H9 (cell line): ENCODE results near the gene FBXL16. TPM values are rescaled to one million over a fixed set of nuclear protein-coding genes. Genes with fewer than 3 reads are reported as not detected.

Source experiments
- DNase-seq: peaks from one replicate; pipeline ENCODE4 v3.0.0-alpha.2; 2017
- H2AFZ ChIP-seq: one replicate; pipeline ENCODE4 v1.6.1; 2013; ENCODE audit warnings: mild to moderate bottlenecking, low read length, control low read depth, moderate library complexity
- H2AK5ac ChIP-seq: 2 replicates; pipeline ENCODE4 v1.6.1; 2013; ENCODE audit warnings: low read length, control low read depth, mixed read lengths; ENCODE audit not compliant: insufficient read length
- H2BK120ac ChIP-seq: one replicate; pipeline ENCODE4 v1.6.1; 2013; ENCODE audit warnings: low read depth, mild to moderate bottlenecking, low read length, control low read depth, inconsistent platforms; ENCODE audit not compliant: poor library complexity, severe bottlenecking
- H2BK12ac ChIP-seq: 2 replicates; pipeline ENCODE4 v1.6.1; 2013; ENCODE audit warnings: low read length, control low read depth, mixed read lengths, low read depth; ENCODE audit not compliant: insufficient read length
- H2BK15ac ChIP-seq: 2 replicates; pipeline ENCODE4 v1.6.1; 2013; ENCODE audit warnings: low read depth, low read length, control low read depth
- H2BK20ac ChIP-seq: one replicate; pipeline ENCODE4 v1.6.1; 2013; ENCODE audit warnings: low read depth, mild to moderate bottlenecking, low read length, control low read depth, inconsistent platforms; ENCODE audit not compliant: poor library complexity, severe bottlenecking
- H2BK5ac ChIP-seq: 2 replicates; pipeline ENCODE4 v1.6.1; 2013; ENCODE audit warnings: low read length, control low read depth, mixed read lengths; ENCODE audit not compliant: insufficient read length
- H3K14ac ChIP-seq: 2 replicates; pipeline ENCODE4 v1.6.1; 2013; ENCODE audit warnings: low read length, control low read depth; ENCODE audit not compliant: insufficient read depth
- H3K18ac ChIP-seq: 2 replicates; pipeline ENCODE4 v1.6.1; 2013; ENCODE audit warnings: low read depth, mild to moderate bottlenecking, mixed read lengths, low read length, control low read depth; ENCODE audit not compliant: insufficient read length
- H3K23ac ChIP-seq: 2 replicates; pipeline ENCODE4 v1.6.1; 2013; ENCODE audit warnings: low read length, control low read depth, mixed read lengths, low read depth; ENCODE audit not compliant: insufficient read length
- H3K23me2 ChIP-seq: 2 replicates; pipeline ENCODE4 v1.6.1; 2013; ENCODE audit warnings: low read depth, mild to moderate bottlenecking, mixed read lengths, low read length, control low read depth; ENCODE audit not compliant: insufficient read length, poor library complexity, severe bottlenecking
- H3K27ac ChIP-seq: 2 replicates; pipeline ENCODE4 v1.5.1; 2013; ENCODE audit warnings: low read length, control low read depth, mixed read lengths, low read depth; ENCODE audit not compliant: insufficient read length
- H3K27me3 ChIP-seq: 2 replicates; pipeline ENCODE4 v1.6.1; 2013; ENCODE audit warnings: low read length, control low read depth, inconsistent platforms; ENCODE audit not compliant: insufficient read depth
- H3K4ac ChIP-seq: 2 replicates; pipeline ENCODE4 v1.6.1; 2013; ENCODE audit warnings: low read depth, mild to moderate bottlenecking, control low read depth, inconsistent platforms, low read length, moderate library complexity
- H3K4me1 ChIP-seq: 2 replicates; pipeline ENCODE4 v1.6.1; 2013; ENCODE audit warnings: low read length, control low read depth, inconsistent platforms; ENCODE audit not compliant: insufficient read depth
- H3K4me2 ChIP-seq: 2 replicates; pipeline ENCODE4 v1.6.1; 2013; ENCODE audit warnings: low read length, control low read depth, mixed read lengths; ENCODE audit not compliant: insufficient read length, insufficient read depth
- H3K56ac ChIP-seq: 2 replicates; pipeline ENCODE4 v1.6.1; 2013; ENCODE audit warnings: low read depth, mild to moderate bottlenecking, mixed read lengths, low read length, control low read depth; ENCODE audit not compliant: insufficient read length
- H3K79me1 ChIP-seq: 2 replicates; pipeline ENCODE4 v1.6.1; 2013; ENCODE audit warnings: low read depth, mild to moderate bottlenecking, moderate library complexity, low read length, control low read depth, inconsistent platforms; ENCODE audit not compliant: insufficient read depth, poor library complexity, severe bottlenecking
- H3K79me2 ChIP-seq: 2 replicates; pipeline ENCODE4 v1.6.1; 2013; ENCODE audit warnings: low read length, control low read depth, inconsistent platforms; ENCODE audit not compliant: insufficient read depth
- H3K9ac ChIP-seq: 2 replicates; pipeline ENCODE4 v1.6.1; 2013; ENCODE audit warnings: low read length, control low read depth, mixed read lengths; ENCODE audit not compliant: insufficient read length; ENCODE audit errors: extremely low read depth
- H3K9me3 ChIP-seq: one replicate; pipeline ENCODE4 v1.6.1; 2013; ENCODE audit warnings: low read depth, low read length, inconsistent platforms; ENCODE audit not compliant: control insufficient read depth
- H3T11ph ChIP-seq: one replicate; pipeline ENCODE4 v1.6.1; 2013; ENCODE audit warnings: mild to moderate bottlenecking, low read length, control low read depth, inconsistent platforms
- H4K20me1 ChIP-seq: one replicate; pipeline ENCODE4 v1.6.1; 2013; ENCODE audit not compliant: control insufficient read depth, insufficient read length, insufficient read depth
- H4K5ac ChIP-seq: 2 replicates; pipeline ENCODE4 v1.6.1; 2013; ENCODE audit warnings: low read depth, mild to moderate bottlenecking, mixed read lengths, low read length, control low read depth; ENCODE audit not compliant: insufficient read length
- H4K8ac ChIP-seq: replicated peaks from 2 replicates; pipeline ENCODE4 v1.6.1; 2013; ENCODE audit warnings: low read length, control low read depth, mixed read lengths, low read depth; ENCODE audit not compliant: insufficient read length
- H4K91ac ChIP-seq: 2 replicates; pipeline ENCODE4 v1.6.1; 2013; ENCODE audit warnings: low read depth, mild to moderate bottlenecking, moderate library complexity, mixed read lengths, low read length, control low read depth; ENCODE audit not compliant: insufficient read length
- H3K27ac Mint-ChIP-seq, 3 experiments: 2 replicates in 2 of 3; 3 replicates in 1 of 3; pipeline ENCODE4 v1.8.0; 2020 to 2021; ENCODE audit warnings: mixed read lengths in 3 of 3, mild to moderate bottlenecking in 1 of 3, moderate library complexity in 1 of 3
- H3K27me3 Mint-ChIP-seq: 2 replicates; pipeline ENCODE4 v1.8.0; 2021; ENCODE audit warnings: low read depth, mild to moderate bottlenecking, moderate library complexity, mixed read lengths
- H3K36me3 Mint-ChIP-seq, 3 experiments: 2 replicates in 2 of 3; 3 replicates in 1 of 3; pipeline ENCODE4 v1.8.0; 2020 to 2021; ENCODE audit warnings: low read depth in 3 of 3, mixed read lengths in 3 of 3; ENCODE audit not compliant: insufficient read depth in 1 of 3
- H3K4me1 Mint-ChIP-seq, 2 experiments: 2 replicates each; pipeline ENCODE4 v1.8.0; 2020; ENCODE audit warnings: mixed read lengths in 2 of 2
- H3K4me3 Mint-ChIP-seq, 2 experiments: 2 replicates in 1 of 2; 3 replicates in 1 of 2; pipeline ENCODE4 v1.8.0; 2020 to 2021; ENCODE audit warnings: mild to moderate bottlenecking in 2 of 2, mixed read lengths in 2 of 2, moderate library complexity in 1 of 2
- H3K9me3 Mint-ChIP-seq, 2 experiments: 2 replicates in 1 of 2; 3 replicates in 1 of 2; pipeline ENCODE4 v1.8.0; 2020; ENCODE audit warnings: mild to moderate bottlenecking in 2 of 2, mixed read lengths in 2 of 2, moderate library complexity in 1 of 2
- WGBS: extraction: QIAGEN DNeasy Blood & Tissue Kit; methylation state at CpG from one replicate; pipeline ENCODE4 v1.1.7; 2013; ENCODE audit warnings: missing lambda C conversion rate, low lambda C conversion rate, mixed read lengths; ENCODE audit not compliant: insufficient read length; ENCODE audit errors: extremely low coverage; 5-methylcytosine and 5-hydroxymethylcytosine counted together
- total RNA-seq: library from RNA; stranded (reverse); gene quantifications from 2 replicates; pipeline ENCODE4 v1.2.1, GENCODE V29; 2021
- TF ChIP-seq, protein P1 (sequence below): fragments of 200-600 bp; sonication (generic); conservative IDR thresholded peaks from 3 replicates; pipeline ENCODE4 v1.8.0; 2021; ENCODE audit warnings: antibody characterized with exemption, mild to moderate bottlenecking

The FBXL16 gene
- total RNA-seq, 1 experiment from 2014 or later = 9.6 TPM

DNA sequence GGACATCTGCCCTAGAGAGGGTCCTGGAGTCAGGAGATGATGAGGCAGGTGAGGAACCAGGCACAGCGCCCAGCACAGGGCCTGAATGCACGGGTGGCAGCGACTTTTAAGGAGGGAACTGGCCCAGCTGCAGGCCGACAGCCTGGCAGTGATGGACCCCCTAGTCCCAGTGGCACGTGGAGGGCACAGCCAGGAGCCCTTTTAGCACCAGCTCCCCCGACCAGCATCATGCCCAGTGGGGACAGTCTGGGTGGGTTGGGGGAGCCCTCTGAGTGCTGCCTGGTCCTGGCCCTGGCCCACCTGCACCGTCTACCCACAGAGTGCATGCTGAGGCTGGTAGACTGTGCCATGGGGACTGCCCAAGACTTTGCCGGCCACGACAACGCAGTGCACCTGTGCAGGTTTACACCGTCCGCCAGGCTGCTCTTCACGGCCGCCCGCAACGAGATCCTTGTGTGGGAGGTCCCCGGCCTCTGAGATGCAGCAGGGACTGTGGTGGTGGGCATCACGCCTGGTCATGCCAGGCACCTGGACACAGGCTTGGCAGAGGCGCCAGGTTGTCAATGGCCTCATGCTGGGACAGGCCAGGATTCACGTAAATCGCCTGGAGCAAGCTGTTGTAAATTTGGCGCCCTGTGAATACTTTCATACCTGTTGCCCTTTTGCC lies 38.4 kb downstream of the FBXL16 start:
- TF ChIP-seq, protein P1, sequence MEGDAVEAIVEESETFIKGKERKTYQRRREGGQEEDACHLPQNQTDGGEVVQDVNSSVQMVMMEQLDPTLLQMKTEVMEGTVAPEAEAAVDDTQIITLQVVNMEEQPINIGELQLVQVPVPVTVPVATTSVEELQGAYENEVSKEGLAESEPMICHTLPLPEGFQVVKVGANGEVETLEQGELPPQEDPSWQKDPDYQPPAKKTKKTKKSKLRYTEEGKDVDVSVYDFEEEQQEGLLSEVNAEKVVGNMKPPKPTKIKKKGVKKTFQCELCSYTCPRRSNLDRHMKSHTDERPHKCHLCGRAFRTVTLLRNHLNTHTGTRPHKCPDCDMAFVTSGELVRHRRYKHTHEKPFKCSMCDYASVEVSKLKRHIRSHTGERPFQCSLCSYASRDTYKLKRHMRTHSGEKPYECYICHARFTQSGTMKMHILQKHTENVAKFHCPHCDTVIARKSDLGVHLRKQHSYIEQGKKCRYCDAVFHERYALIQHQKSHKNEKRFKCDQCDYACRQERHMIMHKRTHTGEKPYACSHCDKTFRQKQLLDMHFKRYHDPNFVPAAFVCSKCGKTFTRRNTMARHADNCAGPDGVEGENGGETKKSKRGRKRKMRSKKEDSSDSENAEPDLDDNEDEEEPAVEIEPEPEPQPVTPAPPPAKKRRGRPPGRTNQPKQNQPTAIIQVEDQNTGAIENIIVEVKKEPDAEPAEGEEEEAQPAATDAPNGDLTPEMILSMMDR = no peak
- Histone ChIP-seq H2BK12ac (no peak overlapping the region), H2BK5ac (no peak overlapping the region), H2AFZ (no peak overlapping the region), H4K91ac (no peak overlapping the region), H3K9me3 (no peaks in the 10 kb centered on the region), H3K23me2 (no peaks in the 10 kb centered on the region), H3K4me1 (no peaks in the 10 kb centered on the region), H3K27ac (no peak overlapping the region), H3K79me1 (no peaks in the 10 kb centered on the region), H2BK15ac (no peak overlapping the region), H2BK120ac (no peak overlapping the region), H3K4ac (no peak overlapping the region), H2BK20ac (no peak overlapping the region), H3K9ac (no peak overlapping the region), H3K18ac (no peak overlapping the region), H3K4me2 (no peak overlapping the region), H3K79me2 (no peaks in the 10 kb centered on the region; the same call in 1 of the 2 replicates), H4K20me1 (no peaks in the 10 kb centered on the region), H3K27me3 (no peaks in the 10 kb centered on the region), H3K23ac (no peak overlapping the region), H3T11ph (no peak overlapping the region), H4K8ac (no peak overlapping the region), H4K5ac (no peak overlapping the region), H3K14ac (no peak overlapping the region), H2AK5ac (no peak overlapping the region), H3K56ac (no peak overlapping the region)
- no CpG with 5 or more reads among the region's 22 CpGs for whole genome bisulfite sequencing
- DNase-seq = no peak
- Mint-ChIP-seq H3K4me3 (peak overlapping the region; percentile 77 to 82), H3K4me1 (peaks cover 2% of the 10 kb centered on the region in 2 experiments; a peak in 3 of 4 replicates), H3K27me3 (no peaks in the 10 kb centered on the region), H3K36me3 (peaks cover 8 to 28% (median 27%) of the 10 kb centered on the region in 3 experiments; a peak in 6 of 7 replicates), H3K27ac (peak overlapping the region in 1 of 3 experiments; percentile 72; a peak in 3 of 7 replicates), H3K9me3 (no peaks in the 10 kb centered on the region)
